Hematopoietic multipotent progenitor cell treated with erythropoietin and hydrocortisone succinate and interleukin-3 and kit ligand, for 6 days (in vitro differentiated cells): ENCODE results near the gene CRTAC1.

Experiments
- DNase-seq: peaks from one replicate; pipeline ENCODE4 v3.0.0-alpha.2; 2015

The CRTAC1 gene

DNA sequence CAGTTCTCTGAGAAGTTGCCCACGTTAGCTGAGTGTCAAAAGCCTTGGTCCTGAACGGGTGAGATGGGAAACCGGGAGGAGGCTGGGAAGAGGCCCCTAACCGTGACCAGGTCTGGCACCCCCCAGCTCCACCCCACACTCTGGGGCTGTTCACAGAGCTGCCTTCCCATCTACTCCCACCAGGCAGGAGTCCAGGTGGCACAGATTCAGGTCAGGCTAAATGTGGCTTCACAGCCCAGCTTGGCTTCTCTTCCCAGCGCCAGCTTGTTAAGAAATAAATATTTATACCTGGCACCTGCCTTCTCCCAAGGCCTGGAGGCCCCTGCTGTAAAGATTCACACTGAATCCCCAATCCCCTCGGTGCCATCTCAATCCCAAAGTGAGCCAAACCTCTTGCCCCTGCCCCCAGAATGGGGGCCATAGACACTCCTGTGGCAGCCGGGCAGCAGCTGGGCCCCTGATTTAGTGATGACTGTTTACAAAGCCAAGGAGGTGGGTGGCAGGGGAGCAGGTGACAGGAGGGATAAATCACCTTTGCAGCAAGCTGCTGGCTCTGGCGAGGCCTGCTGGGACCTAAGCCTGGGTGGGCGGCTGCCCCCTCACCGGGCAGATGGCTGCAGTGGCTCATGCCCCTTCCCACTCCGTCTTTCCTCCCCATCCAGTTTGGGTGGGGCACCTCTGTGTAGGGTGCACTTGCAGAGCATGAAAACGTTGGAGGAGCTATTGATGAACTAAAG is 108.2 kb downstream of the CRTAC1 start:
- no peak for DNase-seq

DNA sequence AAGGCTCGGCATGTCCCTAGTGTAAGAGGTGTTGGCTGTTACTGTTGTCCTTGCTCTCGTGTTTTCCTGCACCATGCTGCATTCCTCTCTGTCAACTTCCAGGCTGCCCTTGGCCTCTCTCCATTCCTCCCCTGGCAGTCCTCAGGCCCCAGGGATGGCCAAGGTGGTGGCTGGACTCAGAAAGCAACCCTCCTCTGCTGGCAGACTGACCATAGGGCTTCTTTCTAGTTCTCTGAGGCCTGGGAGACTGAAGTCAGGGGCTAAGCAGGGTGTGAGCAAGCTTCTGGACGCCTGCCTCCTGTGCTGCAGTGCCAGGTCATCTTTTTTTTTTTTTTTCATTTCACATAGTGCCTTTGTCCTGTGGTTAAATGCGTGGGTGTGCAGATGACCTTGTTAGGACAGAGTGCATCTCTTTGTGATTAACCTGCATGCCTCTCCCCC is 108.8 kb downstream of the CRTAC1 start:
- DNase-seq = no peak

DNA sequence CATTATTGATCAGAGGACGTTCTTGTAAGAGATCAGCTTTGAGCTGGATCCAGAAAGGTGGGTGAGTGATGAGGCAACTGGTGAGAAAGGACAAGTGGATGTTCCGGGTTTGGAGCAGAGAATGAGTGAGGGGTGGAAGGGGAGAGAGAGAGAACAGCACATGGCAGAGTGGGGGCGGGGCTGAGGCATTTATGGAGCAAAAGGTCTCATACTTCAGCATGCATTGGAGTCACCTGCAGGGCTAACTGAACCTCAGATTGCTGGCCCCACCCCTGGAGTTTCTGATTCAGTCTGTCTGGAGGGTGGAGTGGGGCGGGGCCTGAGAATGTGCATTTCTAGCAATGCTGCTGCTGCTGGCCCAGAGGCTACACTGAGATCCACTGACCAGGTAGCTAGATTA is 109.6 kb downstream of the CRTAC1 start:
- no peak for DNase-seq

DNA sequence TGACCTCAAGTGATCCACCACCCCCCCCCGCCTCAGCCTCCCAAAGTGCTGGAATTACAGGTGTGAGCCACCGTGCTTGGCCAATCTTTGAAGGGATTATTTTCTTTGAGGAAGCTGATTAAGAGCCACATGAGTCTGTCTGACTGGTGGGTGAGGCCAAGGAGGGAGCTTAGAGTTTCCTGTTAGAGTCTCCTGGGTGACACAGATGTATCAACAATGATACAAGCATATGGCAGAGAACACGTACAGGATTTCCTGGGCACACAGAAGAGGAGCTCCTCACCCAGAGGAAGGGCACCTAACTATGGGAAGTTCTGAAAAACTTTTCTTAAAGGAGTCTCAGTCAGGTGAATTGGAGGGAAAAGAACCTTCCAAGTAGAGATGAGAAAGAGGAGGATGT is 111.4 kb downstream of the CRTAC1 start:
- no peak for DNase-seq

DNA sequence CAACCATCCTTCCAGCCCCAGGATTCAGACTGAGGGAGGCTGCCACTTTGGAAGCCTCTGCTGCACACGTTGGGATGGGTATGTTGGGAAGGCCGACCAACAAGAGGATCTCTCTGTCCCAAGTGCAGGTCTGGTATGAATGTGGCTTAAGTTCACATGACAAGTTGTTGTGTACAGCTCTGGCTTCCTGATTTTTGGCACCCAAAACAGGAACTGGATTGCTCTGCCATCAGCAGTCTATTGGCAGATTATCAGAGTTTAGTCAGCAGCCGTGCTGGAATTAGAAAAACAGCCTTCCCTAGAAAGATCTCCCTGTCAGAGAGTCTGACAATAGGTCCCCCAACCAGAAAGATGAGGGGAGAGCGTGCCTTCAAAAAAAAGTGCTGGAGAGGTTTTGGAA is 113.8 kb downstream of the CRTAC1 start:
- DNase-seq = no peak

DNA sequence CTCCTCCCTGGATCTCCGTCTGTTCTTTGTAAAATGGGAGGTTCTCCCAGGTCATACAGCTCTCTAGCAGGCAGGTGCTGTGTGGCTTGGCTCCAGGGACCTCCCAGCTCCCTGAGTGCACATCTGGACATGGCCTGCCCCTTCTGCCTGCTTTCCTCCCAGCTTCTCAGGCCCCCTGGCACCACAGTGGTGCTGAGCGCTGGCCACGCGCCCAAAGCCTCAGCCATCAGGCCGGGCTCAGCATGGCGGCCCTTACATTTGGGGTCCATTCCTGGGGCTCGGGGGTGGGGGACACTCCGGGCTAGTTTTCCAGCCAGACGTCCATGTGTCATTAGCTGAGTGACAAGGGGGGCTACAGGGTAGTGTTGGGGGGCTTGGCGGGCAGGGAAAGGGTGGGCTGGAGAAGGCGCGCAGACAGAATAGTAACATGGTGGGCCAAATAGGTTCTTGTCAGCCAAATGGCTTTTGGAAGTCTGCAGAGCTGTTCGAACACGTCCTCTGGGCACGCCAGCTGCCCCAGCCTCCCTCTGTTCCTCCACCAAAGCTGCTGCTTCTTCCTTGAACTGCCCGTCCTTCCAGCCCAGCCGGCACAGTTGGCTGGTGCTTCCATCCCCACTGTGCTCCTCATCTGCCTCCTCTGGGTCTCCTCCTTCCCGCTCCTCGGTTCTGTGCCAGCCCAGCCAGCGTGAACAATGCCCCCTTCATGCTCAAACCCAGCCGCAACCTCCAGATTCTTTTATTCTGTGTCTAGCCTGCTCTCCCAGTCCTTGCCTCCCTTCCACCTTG is 114.9 kb downstream of the CRTAC1 start:
- DNase-seq = no peak

DNA sequence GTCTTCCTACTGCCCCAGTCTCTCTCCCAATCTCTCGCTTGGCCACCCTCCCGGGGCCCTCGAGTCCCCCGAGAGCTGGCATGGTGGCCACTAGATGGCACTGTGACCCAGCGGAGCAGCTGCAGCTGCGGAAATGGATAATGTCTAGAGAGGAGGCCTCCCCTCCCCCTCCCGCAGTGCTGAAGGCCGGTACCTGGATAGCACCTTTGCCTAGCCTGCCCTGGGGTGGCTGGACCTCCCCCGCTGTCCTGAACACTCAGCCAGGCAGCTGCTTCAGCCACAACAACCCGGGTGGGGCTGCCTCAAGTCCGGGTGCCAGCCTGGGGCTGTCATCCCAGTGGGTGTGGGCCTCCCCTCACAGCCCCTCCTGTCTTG is 115.6 kb downstream of the CRTAC1 start:
- peak; percentile 82 for DNase-seq

DNA sequence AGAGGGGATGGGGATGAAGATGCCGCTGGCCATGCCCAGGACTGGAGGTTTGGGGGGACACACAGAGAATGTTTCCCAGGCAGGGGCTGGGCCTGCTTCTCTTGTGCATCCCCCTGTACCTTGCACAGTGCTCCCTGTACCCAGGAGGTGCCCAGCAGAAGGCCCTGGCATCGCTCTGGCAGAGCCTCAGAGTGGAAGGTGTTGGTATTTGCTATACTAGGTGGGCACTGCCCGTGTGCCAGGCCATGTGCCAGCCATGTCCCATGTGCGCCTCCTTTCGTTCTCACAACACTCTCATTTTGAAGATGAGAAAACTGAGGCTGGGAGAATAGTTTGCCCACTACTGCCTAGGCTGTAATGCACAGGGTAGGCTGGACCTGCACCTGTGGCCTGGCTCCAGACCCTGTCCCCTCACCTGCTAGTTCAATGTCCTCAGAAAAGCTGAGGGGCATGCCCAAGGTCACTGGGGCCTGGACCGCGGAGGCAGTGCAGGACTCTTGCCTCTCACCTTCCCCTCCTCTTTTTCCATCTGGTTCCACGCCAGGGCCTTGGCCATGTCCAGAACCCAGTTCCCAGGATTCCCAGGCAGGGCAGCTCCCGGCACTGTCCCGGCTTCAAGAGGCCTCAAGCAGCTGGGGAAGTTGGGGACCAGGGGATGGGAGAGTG is 116.1 kb downstream of the CRTAC1 start:
- no peak for DNase-seq

DNA sequence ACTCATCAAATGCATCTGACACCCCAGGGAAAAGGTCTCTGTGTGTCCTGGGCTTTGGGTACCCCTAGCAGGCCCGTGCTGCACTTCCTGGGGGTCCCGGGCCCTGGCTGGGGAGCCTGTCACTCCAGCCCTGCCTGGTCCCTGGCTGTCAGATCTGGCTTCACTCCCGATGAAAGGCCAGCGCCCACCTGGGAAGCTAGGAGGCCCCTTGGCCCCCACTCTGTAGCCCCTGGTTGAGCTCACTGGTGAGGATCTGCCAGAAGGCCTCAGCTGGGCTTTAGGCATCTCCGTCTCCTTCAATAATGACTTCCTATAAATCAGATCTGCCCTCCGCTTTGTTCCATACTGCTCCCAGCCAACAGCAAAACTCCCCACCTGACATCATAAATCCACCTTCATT is 116.8 kb downstream of the CRTAC1 start:
- no peak for DNase-seq

DNA sequence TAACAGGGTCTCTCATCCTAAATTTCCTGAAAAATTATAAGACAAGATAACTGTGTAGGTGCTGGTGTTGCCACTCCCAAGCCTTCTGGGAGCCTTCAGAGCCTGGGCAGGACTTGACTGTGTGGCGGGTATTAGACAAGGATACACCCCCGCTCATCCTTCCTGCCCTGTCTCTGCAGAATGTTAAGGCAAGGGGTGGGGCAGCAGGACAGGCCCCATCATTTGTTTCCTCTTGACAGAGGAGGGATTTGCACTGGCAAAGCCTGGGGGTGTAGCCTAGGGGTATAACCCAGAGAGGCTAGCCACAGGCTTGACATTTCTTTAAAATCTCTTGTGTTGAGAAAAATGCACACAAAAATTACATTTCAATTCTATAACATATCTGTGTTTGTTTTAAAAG is 117.2 kb downstream of the CRTAC1 start:
- DNase-seq = no peak

DNA sequence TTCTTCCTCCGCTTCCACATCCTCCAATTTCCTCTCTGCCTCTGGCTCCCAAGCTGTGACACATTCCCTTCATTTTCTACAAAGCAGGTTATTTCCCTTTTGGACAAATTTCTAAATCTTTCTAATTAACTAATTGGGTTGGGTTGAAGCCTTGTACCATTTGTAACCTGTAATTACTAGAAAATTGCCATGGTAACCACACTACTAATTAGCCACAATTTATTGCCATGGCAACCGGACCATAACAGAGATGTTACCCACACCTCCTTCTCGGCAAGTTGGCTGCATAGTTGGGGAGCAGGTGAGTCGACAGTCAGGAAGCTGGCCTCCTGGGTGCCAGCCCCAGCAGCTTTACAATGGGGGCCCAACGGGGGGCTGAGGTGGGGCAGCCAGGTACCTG is 119.2 kb downstream of the CRTAC1 start:
- DNase-seq = no peak

DNA sequence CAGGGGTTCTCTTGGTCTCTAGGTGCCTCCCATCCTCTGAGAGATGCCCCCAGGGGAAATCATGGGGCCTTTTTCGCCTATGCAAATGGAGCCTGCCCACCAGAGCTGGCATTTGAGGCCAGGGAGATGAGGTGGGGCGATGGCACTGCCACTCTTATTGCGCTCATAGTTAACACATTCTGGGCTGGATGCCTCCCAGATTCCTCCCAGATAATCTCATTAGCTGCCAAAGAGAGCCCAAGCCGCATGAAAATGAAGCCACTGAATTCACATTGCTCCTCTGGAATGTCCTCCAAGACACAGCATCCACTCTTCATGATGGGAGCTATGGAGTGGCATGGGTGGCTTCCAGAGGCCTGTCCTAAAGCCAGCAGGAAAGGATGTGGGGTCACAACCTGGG is 119.8 kb downstream of the CRTAC1 start:
- no peak for DNase-seq

DNA sequence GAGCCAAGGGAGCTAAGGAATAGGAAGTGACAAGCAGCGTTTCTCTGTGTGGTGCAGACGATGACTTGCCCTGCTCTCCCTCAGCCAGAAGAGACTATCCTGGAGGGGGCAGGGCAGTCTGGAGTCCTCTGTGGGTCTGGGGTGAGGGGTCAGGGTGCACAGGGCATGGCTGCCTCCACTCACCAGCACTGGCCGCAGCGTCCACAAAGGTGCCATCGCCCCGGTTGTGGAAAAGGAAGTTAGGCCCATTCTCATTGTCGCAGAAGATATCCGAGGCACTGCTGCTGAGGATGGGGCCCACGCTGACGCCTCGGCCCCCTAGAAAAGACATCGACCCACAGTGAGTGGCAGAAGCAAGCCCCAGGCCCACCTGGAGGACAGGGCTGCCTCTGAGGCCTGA is 122.6 kb downstream of the CRTAC1 start:
- no peak for DNase-seq

DNA sequence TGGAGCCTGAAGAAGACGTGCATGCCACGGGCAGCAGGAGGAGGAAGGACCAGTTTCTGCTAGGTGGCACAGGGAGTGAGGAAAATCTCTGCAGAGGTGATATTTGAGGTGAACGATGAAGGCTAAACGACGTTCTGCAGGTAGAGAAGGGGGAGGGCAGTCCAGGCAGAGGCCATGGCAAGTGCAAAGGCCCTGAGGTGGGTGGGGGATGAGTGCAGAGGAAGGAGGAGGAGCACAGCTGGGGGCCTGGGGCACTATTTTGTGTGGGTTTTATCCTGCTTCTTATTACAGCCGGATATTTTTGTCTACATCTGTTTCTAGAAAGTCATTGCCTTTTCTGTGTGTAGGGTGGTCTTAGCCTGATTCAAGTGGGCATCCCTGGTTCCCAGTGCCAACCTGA is 123.2 kb downstream of the CRTAC1 start:
- DNase-seq = no peak

DNA sequence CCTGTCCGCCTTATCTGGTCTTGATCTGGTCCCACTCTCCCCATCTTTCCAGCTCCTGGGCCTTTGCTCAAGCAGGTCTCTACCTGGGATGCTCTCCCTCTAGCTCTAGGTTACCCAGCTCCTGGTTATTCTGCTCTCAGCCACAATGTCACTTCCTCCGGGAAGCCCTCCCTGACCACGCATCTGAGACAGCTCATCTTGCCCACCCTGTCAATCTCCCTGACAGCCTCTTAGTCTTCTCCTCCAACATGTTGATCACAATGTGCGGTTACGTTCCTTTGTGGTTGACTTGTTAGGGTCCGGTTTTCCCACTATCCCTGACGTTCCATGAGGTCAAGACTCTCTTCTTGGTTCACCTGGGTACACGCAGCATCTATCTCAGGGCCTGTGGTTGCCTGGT is 125.1 kb downstream of the CRTAC1 start:
- DNase-seq = no peak

DNA sequence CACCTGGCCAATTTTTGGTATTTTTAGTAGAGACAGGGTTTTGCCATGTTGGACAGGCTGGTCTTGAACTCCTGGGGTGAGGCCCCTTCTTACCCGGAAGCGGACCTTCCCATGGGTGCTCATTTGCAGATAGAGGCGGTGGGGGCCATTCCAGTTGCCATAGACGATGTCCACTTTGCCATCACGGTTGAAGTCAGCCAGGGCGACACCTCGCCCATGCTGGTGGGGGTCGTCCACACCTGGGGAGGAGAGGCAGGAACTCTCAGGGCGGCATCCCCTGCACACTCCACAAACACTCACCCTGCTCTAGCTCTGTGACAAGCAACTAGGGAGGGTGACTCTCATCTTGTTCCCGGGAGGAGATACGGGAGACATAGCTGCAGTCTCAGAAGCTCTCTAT is 125.8 kb downstream of the CRTAC1 start:
- no peak for DNase-seq

DNA sequence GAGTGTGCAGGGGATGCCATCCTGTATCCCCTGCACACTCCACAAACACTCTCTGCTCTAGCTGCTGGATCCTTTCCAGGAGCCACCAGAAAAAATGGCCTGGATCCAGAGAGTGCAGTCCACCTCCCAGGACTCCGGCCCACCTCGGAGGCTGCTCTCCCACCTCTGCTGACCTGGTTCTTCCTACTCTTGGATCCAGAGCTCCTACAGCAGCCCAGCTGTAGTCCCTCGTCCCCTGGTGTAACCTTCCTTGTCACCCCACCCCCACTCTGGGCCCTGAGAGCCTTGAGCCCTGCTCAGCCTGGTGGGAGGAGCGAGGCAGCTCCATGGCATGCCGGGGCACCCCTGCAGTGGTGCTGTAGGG is 126.4 kb downstream of the CRTAC1 start:
- DNase-seq = no peak

DNA sequence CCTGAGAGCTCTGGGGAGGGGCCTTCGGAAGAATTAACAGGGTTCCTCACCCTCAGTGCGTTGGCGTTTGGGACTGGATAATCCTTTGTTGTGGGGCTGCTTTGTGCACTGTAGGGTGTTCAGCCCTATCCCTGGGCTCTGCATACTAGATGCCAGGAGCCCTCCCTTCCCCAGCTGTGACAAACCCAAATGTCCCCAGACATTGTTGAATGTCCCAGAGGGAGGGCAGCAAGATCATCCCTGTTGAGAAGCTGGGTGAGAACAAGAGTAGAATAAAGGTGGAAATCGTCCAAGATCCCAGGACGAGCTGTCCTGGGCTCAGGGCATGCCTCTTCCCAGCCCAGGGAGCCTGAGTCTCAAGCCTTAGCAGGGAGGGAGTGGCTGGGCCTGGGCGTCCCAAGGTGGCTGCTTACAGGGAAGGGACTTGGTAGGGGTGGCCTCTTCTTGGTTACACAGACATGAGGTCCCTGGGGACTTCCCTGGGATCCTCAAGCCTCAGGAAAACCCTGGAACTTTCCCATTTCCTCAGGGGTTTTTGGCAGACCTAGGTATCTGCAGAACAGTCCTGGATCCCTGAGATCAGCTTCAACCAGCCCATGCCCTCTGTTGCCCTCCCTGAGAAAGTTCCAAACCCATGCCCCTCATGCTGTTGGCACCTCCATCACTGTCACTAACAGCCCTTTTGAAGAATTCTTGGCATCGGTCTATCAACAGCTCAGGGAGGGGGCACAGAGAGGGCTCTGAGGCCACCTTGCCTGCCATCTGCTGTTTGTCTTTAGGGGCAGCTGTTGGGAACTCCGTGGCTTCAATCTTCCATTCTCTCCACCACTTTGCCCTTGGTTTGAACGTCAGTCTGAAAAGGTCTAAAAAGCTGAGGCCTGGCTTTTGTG is 127.0 kb downstream of the CRTAC1 start:
- DNase-seq = no peak

DNA sequence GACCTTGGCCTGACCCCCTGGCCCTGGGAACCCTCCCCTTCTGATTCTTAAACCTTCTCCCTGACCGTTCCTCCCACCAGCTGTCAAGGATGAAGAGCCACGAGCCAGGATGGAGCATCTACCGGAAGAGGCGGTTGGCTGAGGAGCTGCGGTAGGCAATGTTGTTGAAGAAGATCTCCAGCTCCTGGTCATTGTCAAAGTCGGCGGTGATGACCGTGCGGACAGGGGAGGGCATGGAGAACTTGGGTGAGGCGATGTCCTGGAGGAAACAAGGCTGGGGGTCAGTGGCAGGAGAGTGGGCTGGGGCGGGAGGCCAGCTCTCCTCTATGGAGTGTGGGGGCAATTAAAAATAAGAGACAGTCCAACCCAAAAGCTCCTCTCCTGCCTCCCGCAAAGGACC is 129.0 kb downstream of the CRTAC1 start:
- DNase-seq = no peak

DNA sequence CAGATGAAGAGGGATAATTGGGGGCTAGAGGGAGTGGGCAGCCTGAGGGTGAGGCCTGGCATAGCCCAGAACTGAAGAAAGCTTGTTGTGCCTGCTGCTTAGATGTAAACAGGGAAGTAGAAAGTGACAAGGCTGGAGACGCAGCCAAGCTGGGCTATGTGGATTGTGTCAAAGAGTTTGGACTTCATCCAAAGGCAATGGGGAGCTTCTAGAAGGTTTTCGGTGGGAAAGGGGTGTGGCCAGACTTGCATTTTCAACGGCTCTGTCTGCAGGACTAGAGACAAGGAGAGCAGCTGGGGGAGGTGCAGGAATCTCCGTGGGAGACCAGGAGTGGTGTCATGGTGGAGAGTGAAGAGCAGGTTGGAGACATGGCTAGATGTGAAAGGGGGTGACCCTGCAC is 132.0 kb downstream of the CRTAC1 start:
- peak; percentile 51 for DNase-seq

DNA sequence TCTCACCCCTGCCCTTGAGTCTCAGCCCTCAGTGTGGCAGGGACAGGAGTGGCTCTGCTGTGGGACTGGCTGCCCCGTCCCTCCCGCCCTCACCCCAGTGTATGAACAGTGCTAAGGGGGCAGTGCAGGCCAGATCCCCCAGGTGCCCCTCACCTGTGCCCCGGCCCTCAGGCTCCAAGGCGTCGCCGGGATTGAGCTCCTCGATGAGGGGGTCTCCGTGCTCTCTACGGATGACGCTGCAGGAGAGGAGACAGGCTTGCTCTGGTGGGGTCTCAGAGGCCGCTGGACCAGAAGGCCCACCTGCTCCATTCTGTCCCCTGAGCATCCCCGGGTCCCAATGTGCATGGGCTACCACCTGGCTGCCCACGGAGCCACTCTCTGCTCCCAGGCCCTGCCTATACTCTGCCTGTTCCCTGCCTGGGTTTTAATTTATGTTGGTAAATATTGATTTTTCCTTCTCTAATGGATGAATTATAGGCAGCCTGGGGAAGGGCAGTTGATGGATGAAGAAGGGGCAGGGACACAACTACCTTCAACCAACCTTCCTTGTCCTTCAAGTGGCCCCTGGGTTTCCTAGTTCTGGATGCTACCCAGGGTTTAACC is 133.6 kb downstream of the CRTAC1 start:
- DNase-seq = no peak

DNA sequence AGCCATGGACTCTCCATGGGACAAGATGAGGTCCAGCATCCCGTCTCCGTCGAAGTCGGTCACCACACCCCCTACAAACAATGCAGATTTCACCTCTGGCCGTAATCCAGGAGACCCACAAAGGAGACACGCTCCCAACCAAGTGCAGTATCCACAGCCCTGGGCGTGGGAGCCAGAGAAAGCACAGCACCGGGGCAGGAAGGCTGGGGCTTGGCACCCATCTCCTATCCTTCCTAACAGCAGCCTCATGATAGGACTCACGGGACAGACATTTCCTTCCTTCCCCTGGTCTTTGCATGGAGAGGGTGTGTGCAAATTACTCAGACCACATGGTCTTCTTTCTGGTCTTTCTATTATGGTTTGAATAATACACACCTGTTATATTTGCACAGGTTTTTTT is 134.5 kb downstream of the CRTAC1 start:
- DNase-seq = no peak

DNA sequence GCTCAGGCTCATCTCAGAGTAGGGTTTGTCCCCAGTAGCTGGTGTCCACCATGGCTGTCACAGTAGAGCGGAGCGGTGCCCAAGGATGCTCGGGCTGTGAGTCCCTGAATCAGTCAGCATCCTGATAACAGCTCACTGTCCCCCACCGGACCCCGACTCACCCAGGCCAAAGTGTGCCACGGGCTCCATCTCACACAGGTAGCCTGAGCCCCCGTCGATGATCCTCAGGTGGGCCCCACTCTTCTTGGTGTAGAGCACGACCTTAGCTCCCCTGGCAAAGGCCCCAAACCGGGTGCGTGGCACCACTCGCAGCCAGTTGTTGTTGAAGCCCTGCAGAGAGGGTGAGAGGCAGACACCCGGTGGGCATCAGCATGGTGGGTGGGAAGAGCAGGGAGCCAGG is 135.3 kb downstream of the CRTAC1 start:
- DNase-seq = no peak
